HG03565 (cell line): ENCODE data around the gene USP28.
"Not testable (repeated sequence)": the region's sequence is repeated elsewhere in the genome, so short reads cannot be mapped to it uniquely, and the experiment has no call there.

ENCODE experiments used
- ATAC-seq: cut with Tn5 transposase; IDR thresholded peaks from one replicate; pipeline ENCODE4 v1.9.1; 2021; ENCODE audit warnings: mild to moderate bottlenecking, moderate library complexity; ENCODE audit not compliant: unreplicated experiment

The USP28 gene

DNA sequence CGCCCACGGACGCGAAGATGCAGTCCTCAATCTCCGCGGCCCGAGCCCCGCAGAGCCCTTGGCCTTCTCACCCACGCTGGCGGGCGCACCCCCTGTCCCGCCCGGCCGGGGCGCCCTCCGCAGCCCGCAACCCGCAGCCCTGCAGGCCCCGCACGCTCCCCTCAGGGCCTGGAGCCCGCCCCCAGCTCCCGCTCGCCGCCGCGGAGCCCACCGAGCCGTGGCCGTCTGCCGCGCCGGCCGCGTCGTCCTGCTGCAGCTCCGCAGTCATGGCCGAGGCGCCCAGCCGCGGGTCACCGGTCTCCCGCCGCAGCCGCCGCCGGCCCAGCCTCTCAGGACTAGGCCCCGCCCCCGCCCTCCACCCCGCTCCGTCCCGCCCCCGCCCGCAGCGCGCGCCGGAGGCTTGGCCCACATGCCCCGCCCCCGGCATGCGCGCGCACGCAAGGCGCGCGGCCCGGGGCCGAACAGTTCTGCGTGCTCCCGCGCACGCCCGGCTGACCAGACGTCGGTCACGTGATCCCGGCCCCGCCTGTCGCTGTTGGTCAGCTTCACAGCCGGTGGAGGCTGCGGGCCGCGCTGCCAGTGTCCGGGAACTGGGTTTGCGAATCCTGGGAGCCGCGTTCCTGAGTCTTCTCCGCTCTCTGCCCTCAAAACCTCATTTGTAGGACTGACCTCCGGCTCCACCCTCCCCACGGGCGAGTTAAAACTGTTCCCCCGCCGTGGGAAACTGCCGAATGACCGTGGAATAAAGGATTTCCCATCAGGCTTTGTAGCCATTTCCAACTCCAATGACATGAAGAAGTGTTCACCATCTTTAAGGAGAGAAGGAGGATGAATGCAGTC is at the start of gene USP28:
USP28 (minus strand) TSS at position 339 of the 840 bp plus-strand sequence; CDS start at position 268, 71 bp downstream.
- peak; percentile 73 for ATAC-seq

- ATAC-seq = no peak
Measured at GRCh38 chr11:113923572-113923971, 48.2 kb upstream of the USP28 start.

DNA sequence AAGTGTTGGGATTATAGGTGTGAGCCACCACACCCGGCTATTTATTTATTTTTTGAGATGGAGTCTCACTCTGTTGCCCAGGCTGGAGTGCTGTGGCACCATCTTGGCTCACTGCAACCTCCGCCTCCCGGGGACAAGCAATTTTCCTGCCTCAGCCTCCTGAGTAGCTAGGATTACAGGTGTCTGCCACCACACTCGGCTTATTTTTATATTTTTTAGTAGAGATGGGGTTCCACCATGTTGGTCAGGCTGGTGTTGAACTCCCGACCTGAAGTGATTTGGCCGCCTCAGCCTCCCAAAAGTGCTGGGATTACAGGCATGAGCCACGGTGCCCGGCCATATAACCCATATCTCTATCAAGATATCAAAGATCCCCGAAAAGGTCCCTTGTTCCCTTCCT is 36.1 kb upstream of the USP28 start:
- not testable (repeated sequence) for ATAC-seq

- no peak for ATAC-seq
Measured at GRCh38 chr11:113908098-113908497, 32.7 kb upstream of the USP28 start.

GRCh38 chr11:113907681-113908080 is 32.3 kb upstream of the USP28 start:
- no peak for ATAC-seq

DNA sequence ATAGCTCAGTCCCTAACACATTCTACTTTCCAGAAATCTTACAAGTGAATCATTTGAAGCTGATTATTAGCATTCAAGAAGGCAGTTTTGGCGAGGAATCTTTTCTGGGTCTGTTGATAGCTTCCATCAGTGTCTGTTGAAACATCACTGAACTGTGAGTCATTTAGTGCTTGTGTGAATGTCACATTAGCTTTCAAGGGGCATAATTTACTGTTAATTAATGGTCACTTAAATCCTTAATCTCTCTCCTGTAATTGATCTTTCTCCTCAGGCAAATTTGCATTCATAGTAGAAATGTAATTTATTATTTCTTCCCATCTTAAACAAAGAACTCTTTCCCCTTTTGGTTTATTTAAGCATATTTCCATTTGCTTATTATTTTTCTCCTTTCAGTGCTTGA is 31.8 kb upstream of the USP28 start:
- no peak for ATAC-seq

GRCh38 chr11:113906516-113906915 is 31.1 kb upstream of the USP28 start:
- no peak for ATAC-seq

- ATAC-seq = no peak
Measured at GRCh38 chr11:113906038-113906437, 30.7 kb upstream of the USP28 start.

DNA sequence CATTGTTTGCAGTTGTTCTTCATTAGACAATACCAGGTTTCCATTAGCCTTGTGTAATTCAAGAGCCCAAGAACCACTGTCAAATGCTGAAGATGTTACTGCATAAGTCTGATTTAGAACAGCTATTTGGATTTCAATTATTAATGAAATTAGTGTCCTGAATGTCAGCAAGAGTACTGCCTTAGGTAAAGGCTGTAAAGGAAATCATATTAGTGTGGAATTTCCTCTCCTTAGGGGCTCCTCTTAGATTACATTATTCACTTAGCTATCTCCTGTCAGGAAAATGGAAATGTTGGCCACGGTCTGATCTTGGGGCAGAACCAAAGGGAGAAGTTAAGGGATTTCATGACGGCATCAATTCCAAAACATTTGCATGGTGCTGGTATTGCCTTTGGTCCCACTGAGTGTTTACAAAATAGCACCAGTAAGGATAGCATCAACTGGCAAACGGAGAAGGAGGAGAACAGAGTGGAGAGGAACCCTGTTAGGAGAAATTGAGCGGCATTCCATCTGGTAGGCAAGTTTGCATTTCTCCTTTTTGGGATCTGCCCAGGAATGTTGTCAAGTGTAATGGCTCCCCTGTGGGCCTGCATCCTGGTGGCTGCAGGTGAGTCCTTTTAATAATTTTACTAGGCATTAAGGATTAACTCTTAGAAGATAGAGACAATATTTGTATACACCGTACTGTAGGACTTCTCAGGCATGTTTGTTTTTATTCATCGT is 29.2 kb upstream of the USP28 start, which contains the start of gene HTR3B:
HTR3B (plus strand) TSS at position 418 of the 723 bp plus-strand sequence; CDS start at position 556, 138 bp downstream.
- no peak for ATAC-seq

DNA sequence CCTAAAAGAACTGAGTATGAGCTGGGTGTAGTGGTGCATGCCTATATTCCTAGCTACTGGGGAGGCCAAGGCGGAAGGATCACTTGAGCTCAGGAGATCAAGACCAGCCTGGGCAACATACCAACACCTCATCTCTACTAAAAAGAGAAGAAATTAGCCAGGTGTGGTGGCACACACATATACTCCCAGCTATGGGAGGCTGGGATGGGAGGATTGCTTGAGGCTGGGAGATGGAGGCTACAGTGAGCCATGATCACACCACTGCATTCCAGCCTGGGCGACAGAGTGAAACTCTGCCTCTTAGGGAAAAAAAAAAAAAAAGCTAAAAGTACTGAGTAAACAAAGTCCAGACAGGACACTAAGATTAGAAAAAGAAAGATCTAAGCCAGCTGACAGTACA is 25.8 kb upstream of the USP28 start:
- ATAC-seq = no peak

- no peak for ATAC-seq
Measured at GRCh38 chr11:113896156-113896879, 20.9 kb upstream of the USP28 start.

DNA sequence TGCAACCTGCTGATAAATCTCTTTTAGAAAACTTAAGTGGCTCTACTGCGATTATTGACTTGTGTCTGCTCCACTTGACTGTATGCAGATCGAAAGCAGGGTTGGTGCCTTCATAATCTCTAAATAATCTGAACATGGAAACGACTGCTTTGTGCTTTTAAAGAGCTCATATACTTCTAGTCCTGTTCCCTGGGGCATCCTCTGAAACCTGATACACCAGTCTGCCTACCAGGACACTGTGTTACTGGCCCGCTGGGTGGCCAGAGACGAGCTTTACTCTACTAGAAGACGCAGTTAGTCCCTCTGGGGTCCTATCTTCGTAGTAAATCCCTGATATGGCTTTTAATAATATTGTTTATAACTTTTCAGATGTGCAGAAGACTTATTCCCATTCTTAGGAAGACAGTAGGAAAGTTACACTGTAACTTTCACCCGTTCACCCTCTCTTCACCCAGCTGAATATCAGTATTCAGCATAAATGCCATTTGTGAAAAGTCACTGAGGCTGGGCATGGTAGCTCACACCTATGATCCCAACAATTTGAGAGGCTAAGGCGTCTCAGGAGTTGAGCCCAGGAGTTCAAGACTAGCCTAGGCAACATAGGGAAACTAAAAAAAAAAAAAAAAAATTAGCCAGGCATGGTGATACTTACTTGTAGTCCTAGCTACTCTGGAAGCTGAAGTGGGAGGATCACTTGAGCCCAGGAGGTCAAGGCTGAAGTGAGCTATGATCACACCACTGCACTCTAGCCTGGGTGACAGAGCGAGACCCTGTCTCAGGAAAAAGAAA is 20.2 kb upstream of the USP28 start:
- no peak for ATAC-seq

DNA sequence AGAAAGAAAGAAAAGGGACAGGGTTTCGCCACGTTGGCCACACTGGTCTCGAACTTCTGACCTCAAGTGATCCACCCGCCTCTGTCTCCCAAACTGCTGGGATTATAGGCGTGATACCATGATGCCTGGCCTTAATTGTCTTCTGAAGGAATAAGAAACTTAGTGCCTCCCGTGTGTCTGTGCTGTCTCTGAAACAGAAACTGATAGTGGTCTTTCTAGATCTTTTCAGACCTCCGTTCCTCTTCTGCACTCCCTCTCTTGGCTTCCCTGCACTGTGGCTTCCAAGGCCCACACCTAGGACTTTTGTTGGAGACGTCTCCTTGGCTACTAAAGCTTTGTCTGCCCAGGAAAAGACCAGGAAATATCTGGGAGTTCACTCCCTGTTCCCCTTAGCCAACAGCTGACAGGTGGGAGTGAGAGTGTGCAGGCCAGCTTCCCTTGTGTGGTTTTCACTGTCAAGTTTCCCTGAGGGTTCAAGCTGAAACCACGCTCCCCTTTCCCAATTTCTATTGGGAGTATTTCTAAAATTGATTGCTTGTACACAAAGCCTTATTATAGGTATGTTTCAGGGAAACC is 19.1 kb upstream of the USP28 start:
- ATAC-seq = no peak

DNA sequence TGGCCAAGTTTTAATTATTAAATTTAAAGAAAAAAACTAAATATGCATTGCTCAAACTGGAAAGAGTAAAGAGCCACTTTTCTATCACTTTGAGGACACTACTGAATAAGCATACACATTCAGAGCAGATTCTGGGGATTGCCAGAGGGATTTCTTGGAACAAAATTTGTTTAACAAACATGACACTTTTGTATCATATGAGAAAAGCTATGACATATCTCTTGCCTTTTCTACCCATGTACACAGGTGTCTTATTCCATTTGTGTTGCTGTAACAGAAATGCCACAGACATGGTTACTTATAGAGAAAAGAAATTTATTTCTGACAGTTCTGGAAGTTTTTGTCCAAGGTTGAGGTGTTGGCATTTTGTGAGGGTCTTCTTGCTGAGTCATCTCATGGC is 13.5 kb upstream of the USP28 start:
- ATAC-seq = no peak

GRCh38 chr11:113885897-113886296 is 10.5 kb upstream of the USP28 start:
- no peak for ATAC-seq

GRCh38 chr11:113884361-113884836 is 9.0 kb upstream of the USP28 start:
- no peak for ATAC-seq

GRCh38 chr11:113881856-113882255 is 6.5 kb upstream of the USP28 start:
- no peak for ATAC-seq

GRCh38 chr11:113880971-113881370 is 5.6 kb upstream of the USP28 start:
- no peak for ATAC-seq

DNA sequence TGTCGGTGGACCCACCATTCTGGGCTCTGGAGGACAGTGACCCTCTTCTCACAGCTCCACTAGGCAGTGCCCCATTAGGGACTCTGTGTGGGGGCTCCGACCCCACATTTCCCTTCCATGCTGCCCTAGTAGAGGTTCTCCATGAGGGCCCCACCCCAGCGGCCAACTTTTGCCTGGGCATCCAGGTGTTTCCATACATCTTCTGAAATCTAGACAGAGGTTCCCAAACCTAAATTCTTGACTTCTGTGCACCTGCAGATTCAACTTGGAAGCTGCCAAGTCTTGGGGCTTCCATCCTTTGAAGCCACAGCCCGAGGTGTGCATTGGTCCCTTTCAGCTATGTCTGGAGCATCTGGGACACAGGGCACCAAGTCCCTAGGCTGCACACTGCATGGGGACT is 4.1 kb upstream of the USP28 start:
- not testable (repeated sequence) for ATAC-seq

GRCh38 chr11:113877670-113878055 is 2.3 kb upstream of the USP28 start:
- no peak for ATAC-seq
